GM10847 (cell line): ENCODE results near the gene FOXO3B.
"Not testable (repeated sequence)": the region's sequence is repeated elsewhere in the genome, so short reads cannot be mapped to it uniquely, and the experiment has no call there.

Experiments used
- POLR2A ChIP-seq: IDR thresholded peaks from 2 replicates; pipeline ENCODE4 v1.6.1; 2011; ENCODE audit not compliant: insufficient read length; ENCODE audit errors: extremely low read depth

FOXO3B gene

GRCh38 chr17:18681767-18682571, at the start of gene FOXO3B:
TSS of gene FOXO3B (minus strand) at chr17:18682314. CDS start at chr17:18681651, 663 bp downstream.
- TF ChIP-seq POLR2A = not testable (repeated sequence)

- TF ChIP-seq POLR2A = not testable (repeated sequence)
These were observed 37.8 kb downstream of the FOXO3B start, which contains the start of gene TBC1D28 for GRCh38 chr17:18644291-18644690. TSS of gene TBC1D28 (minus strand) at chr17:18644391. CDS start at chr17:18641352, 3,039 bp downstream.
